Measurements from ENCODE around the gene ACSM3.

- TF ChIP-seq CTCF (IDR thresholded peaks at IDR 0.05) (no peak), POLR2A (IDR thresholded peaks at IDR 0.05) (no peak)
Measured at GRCh38 chr16:20826039-20826566, 62.3 kb downstream of the ACSM3 start.
